Right lobe of liver (tissue), 6 donors: ENCODE data around the gene SEPSECS. TPM values are rescaled to one million over a fixed set of nuclear protein-coding genes. Genes with fewer than 3 reads are reported as not detected.

Experiments used
- ATAC-seq, 4 donors: fragments of 200-7000 bp; cut with Tn5 transposase; one replicate each; pipeline ENCODE4 v1.9.1; 2020; ENCODE audit warnings: mild to moderate bottlenecking in 4 of 4, moderate library complexity in 4 of 4
- DNase-seq, 3 donors: peaks; one replicate each; pipeline ENCODE4 v3.0.0-alpha.2; 2020
- H3K27ac ChIP-seq, 3 donors: fragments of 200-600 bp; one replicate each; pipeline ENCODE4 v1.8.0; 2022
- H3K27me3 ChIP-seq, 2 donors: fragments of 200-600 bp; one replicate each; pipeline ENCODE4 v1.8.0; 2022
- H3K36me3 ChIP-seq, 4 donors: fragments of 200-600 bp; sonication (generic) in 1 of 4; one replicate each; pipeline versions ENCODE4 v1.5.1 to v1.8.0; 2017 to 2022; ENCODE audit warnings: control low read depth in 1 of 4
- H3K4me1 ChIP-seq, 4 donors: fragments of 200-600 bp; sonication (generic) in 1 of 4; one replicate each; pipeline versions ENCODE4 v1.5.1 to v1.8.0; 2017 to 2022; ENCODE audit warnings: control low read depth in 1 of 4
- H3K4me3 ChIP-seq, 3 donors: fragments of 200-600 bp; one replicate each; pipeline ENCODE4 v1.8.0; 2022
- H3K9me3 ChIP-seq, 4 donors: fragments of 200-600 bp; sonication (generic) in 1 of 4; one replicate each; pipeline versions ENCODE4 v1.5.1 to v1.8.0; 2017 to 2022; ENCODE audit warnings: control low read depth in 1 of 4
- POLR2A ChIP-seq: fragments of 450-650 bp; IDR thresholded peaks from one replicate; pipeline ENCODE4 v1.6.1; 2017; ENCODE audit warnings: antibody characterized with exemption, mild to moderate bottlenecking
- WGBS: methylation state at CpG from one replicate; pipeline ENCODE4 v1.1.6; 2018; ENCODE audit warnings: low coverage, low lambda C conversion rate; ENCODE audit not compliant: insufficient coverage; ENCODE audit errors: missing lambda C conversion rate; 5-methylcytosine and 5-hydroxymethylcytosine counted together
- intact Hi-C, 2 donors: fragments of 100-400 bp; cut with DNase I; formaldehyde crosslinking; loops; one replicate each; pipeline versions ENCODE4 v1.11.2 to v1.14.1; 2022
- total RNA-seq, 6 experiments: library from RNA; depleted of rRNA in 2 of 6; stranded (reverse); fragments of >200 nt in 2 of 6; fragmentation: NEBNext Ultra II Directional in 3 of 6; extraction: Animal tissue kit (Norgen Biotek cat#: 25700) in 3 of 6; gene quantifications; one replicate each; pipeline versions ENCODE4 v1.1.0 to v1.2.4, GENCODE V29; 2016 to 2023
- TF ChIP-seq, protein P1 (sequence below), 4 donors: fragments of 200-600 bp in 3 of 4; fragments of 450-650 bp in 1 of 4; IDR thresholded peaks; one replicate each; pipeline versions ENCODE4 v1.5.1 to v1.8.0; 2016 to 2022; ENCODE audit warnings: antibody characterized with exemption in 4 of 4, mild to moderate bottlenecking in 2 of 4
- donor health status: DM: no; HTN: yes; CAD: no.
- donor health status: DM: no; HTN: no; CAD: no.
- donor health status: DM: no; HTN: no; CAD: no.
- donor health status: DM: no; HTN: yes; CAD: no.
- donor health status: DM: no; HTN: yes; CAD: no.

SEPSECS gene
- total RNA-seq, 6 experiments from 2014 or later, result 17.0 to 26.6 (median 22.7) TPM

DNA sequence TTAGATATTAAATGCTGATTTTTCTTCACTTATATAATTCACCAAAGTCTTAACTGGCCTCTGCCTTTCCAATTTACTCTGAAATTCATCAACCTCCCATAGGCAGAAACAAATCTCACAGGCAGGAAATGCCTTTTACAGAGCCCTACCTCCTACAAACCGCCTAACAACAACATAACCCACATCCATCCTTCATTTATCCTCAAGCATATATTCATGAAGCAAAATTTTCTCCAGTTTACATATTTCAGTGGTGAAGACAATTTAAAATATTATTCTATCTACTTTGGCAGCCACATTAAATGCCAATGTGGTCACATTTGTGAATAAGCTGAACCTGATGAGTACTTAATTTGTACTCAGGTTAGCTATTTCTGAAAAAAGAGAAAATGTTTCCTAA lies 30.3 kb downstream of the SEPSECS start:
- intact Hi-C loops, result no loop called here
- WGBS, result 100% methylated on average over 1 of the region's 1 CpG
- H3K27ac ChIP-seq, result no peak overlapping the region
- DNase-seq, result no peak
- no peaks in the 10 kb centered on the region for H3K27me3 ChIP-seq
- ATAC-seq, result no peak
- H3K4me3 ChIP-seq, result no peak overlapping the region
- no peaks in the 10 kb centered on the region for H3K9me3 ChIP-seq
- TF ChIP-seq POLR2A, result no peak
- TF ChIP-seq, protein P1, sequence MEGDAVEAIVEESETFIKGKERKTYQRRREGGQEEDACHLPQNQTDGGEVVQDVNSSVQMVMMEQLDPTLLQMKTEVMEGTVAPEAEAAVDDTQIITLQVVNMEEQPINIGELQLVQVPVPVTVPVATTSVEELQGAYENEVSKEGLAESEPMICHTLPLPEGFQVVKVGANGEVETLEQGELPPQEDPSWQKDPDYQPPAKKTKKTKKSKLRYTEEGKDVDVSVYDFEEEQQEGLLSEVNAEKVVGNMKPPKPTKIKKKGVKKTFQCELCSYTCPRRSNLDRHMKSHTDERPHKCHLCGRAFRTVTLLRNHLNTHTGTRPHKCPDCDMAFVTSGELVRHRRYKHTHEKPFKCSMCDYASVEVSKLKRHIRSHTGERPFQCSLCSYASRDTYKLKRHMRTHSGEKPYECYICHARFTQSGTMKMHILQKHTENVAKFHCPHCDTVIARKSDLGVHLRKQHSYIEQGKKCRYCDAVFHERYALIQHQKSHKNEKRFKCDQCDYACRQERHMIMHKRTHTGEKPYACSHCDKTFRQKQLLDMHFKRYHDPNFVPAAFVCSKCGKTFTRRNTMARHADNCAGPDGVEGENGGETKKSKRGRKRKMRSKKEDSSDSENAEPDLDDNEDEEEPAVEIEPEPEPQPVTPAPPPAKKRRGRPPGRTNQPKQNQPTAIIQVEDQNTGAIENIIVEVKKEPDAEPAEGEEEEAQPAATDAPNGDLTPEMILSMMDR (IDR thresholded peaks at IDR 0.05), result no peak
- peaks cover 0 to 18% (median 6%) of the 10 kb centered on the region in 4 donors for H3K36me3 ChIP-seq
- H3K4me1 ChIP-seq, result no peaks in the 10 kb centered on the region

DNA sequence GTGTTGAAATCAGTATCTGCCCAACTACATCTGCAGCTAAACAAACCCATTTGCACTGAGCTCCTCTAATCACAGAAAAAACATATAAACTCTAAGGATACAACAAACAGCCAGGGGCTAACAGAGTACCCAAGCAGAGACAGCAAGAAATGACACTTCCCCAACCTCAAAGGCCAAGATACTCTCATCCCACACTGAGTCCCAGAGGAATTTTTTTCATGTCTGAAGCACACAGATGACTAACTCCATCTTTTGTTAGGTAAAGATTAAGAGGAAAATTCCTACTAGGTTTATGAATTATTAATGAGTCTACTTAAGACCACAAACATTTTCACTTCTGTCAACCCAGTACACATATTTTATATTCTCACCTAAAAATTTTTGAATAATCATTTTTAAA lies 31.6 kb downstream of the SEPSECS start:
- no peak for DNase-seq
- H3K4me3 ChIP-seq, result no peak overlapping the region
- intact Hi-C loops, result no loop called here
- no peaks in the 10 kb centered on the region for H3K27me3 ChIP-seq
- no peaks in the 10 kb centered on the region for H3K9me3 ChIP-seq
- H3K36me3 ChIP-seq, result peaks cover 0 to 25% (median 8%) of the 10 kb centered on the region in 4 donors
- no peak for ATAC-seq
- H3K27ac ChIP-seq, result no peak overlapping the region
- no peaks in the 10 kb centered on the region for H3K4me1 ChIP-seq
- TF ChIP-seq, protein P1 (IDR thresholded peaks at IDR 0.05), result no peak
- TF ChIP-seq POLR2A, result no peak

DNA sequence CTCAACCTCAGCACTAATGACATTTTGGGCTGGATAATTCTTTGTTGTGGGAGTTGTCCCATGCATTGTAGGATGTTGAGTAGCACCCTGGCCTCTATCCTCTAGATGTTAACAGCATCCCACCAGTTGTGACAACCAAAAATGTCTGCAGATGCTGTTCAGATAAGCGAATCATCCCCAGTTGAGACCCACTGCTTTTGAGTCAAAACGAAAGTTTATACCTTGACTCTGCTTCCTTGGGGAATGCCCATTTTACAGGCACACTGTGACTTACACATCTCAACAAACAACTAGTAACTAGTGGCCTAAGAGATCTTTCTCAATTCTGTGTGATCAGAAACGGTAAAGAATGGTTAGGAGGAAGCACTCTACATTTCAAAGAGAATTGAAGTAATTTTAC lies 37.0 kb downstream of the SEPSECS start:
- H3K4me3 ChIP-seq, result no peak overlapping the region
- no peak for ATAC-seq
- H3K4me1 ChIP-seq, result no peaks in the 10 kb centered on the region
- H3K9me3 ChIP-seq, result no peaks in the 10 kb centered on the region
- no peaks in the 10 kb centered on the region for H3K27me3 ChIP-seq
- no peak for TF ChIP-seq POLR2A
- TF ChIP-seq, protein P1 (IDR thresholded peaks at IDR 0.05), result no peak
- WGBS, result 94% methylated on average over 3 of the region's 3 CpGs
- peaks cover 0 to 31% (median 8%) of the 10 kb centered on the region in 4 donors for H3K36me3 ChIP-seq
- intact Hi-C loops, result no loop called here
- no peak overlapping the region for H3K27ac ChIP-seq
- DNase-seq, result no peak

DNA sequence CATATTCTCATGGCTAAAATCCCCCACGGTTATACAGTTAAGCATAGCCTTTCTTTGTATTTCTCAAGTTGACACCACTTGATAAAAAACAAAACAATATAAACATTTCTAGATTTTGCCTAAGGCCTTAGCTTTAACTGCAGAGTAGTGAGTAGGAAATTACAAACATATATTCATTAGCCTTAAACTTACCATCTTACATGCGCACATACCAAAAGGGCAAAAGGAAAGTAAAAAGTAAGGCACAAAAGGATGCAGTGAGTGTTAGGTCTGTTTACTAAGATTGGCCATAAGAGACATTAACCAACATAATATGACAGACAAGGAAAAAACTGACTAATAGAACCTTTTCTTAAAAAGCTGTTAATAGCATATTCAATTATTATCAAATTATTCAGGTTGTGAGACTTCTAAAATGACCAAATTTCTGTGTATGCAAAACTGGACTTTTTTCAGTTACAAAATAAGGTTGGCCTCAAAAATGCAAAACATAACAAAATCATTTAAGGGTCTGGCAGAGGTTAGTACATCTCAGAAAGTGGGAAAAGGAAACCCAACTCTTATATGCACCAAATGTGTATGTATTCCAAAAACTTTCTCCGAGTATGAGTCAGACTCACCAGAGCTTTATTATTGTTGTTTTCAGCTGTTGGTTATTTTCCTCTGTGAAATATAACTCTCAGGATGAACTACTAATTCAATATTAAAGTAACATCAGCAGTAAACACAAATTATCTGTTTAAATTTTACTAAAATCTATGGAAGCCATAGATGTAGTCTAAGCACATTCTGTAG lies 39.9 kb downstream of the SEPSECS start:
- DNase-seq (no peak), ATAC-seq (no peak)
- WGBS, result 86% methylated on average over 3 of the region's 3 CpGs
- Histone ChIP-seq H3K36me3 (peaks cover 0 to 17% (median 2%) of the 10 kb centered on the region in 4 donors), H3K27ac (no peak overlapping the region), H3K27me3 (no peaks in the 10 kb centered on the region), H3K9me3 (no peaks in the 10 kb centered on the region), H3K4me1 (no peaks in the 10 kb centered on the region), H3K4me3 (no peak overlapping the region)
- intact Hi-C loops, result no loop called here
- TF ChIP-seq, protein P1 (IDR thresholded peaks at IDR 0.05), result no peak
- no peak for TF ChIP-seq POLR2A
